ENCODE data around the gene AGAP3. TPM values are rescaled to one million over a fixed set of nuclear protein-coding genes. Genes with fewer than 3 reads are reported as not detected.

The AGAP3 gene
- total RNA-seq, 1 experiment from 2014 or later: 103 TPM

DNA sequence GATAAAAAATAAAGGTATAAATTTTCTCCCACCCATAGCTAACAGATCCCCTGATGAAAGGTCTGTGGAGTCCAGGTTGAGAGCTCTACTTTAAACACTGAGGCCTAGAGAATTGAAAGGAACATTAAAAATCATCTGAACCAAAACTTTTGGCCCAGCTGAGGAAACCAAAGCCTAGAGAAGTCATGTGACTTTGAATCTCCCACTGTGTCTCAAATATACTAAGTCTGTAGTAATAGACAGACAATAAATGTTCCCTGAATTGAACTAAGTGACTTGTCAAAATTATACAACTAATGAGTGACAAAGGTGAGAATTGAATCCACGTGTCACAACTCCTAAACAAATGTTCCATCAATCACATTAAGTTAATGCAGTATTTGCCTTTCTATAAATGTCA is 75.5 kb downstream of the AGAP3 start:
- Histone ChIP-seq H3K4me3 (ENCODE audit: low read depth in 2 of 2, low read length in 2 of 2) (no peak overlapping the region), H3K27ac (ENCODE audit: low read length) (no peak overlapping the region), H3K9me3 (ENCODE audit: control insufficient read depth, insufficient read depth, low read depth, low read length) (no peaks in the 10 kb centered on the region), H3K27me3 (ENCODE audit: control insufficient read depth, insufficient read depth, low read length) (peaks cover 24% of the 10 kb centered on the region), H3K36me3 (ENCODE audit: control insufficient read depth, insufficient read depth, low read length) (no peaks in the 10 kb centered on the region), H3K4me1 (ENCODE audit: control insufficient read depth, insufficient read depth, low read length) (0 out of 2 replicates have a peak, but pooled peaks cover 2% of the 10 kb centered on the region)
- ATAC-seq (no peak), DNase-seq (ENCODE audit: low read depth, low spot score) (no peak)
- ChIA-PET POLR2A (no interaction called here), CTCF (no interaction called here)
- TF ChIP-seq SIN3A (IDR thresholded peaks at IDR 0.05; ENCODE audit: borderline replicate concordance, insufficient read depth, low read depth, low read length): no peak
- in situ Hi-C loops (cut with HindIII; ENCODE audit: low pct_unique_long_range_greater_than_20kb, low sequenced_read_pairs): no loop called here
- intact Hi-C loops (cut with micrococcal nuclease; ENCODE audit: unreplicated experiment): no loop called here
- BruUV-seq (replicated peaks): no TSS peak

DNA sequence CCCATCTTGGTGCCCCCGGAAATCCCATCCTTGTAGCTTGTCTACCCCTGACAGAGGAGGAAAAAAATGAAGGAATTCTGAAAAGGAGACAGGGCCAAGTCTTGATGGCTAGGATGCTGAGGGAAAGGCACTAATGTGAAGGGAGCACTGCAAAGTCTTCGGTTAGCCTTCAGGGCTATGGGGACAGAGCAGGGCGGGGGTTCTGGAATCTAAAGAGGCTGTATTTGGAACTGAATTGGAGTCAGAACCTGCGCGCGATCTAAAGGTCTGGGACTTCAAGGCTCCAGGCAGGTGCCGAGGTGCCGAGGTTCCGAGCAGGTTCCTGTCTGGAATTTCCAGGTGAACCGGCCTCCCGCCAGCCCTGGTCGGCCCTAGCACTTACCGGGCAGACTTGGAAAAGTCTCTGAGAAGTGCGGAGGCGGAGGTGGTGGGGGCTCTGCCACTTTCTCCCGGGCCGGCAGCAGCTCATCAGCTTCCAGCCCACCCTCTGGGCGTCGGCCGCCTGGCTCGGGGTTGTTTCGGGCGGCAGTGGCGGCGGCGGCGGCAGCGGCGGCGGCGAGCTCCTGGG is 80.4 kb downstream of the AGAP3 start:
- BruUV-seq (replicated peaks): no TSS peak
- DNase-seq (ENCODE audit: low read depth, low spot score) (no peak), ATAC-seq (no peak; the same call in 1 of the 2 replicates)
- POLR2A ChIA-PET: no interaction called here
- no peak for TF ChIP-seq CTCF (IDR thresholded peaks at IDR 0.05)
- TF ChIP-seq TCF7L2 (IDR thresholded peaks at IDR 0.05; ENCODE audit: low read depth, low read length): no peak
- TF ChIP-seq REST (IDR thresholded peaks at IDR 0.05; ENCODE audit: insufficient read depth in 1 of 2, low read depth in 2 of 2, low read length in 1 of 2): no peak
- no peak for TF ChIP-seq SIN3A (IDR thresholded peaks at IDR 0.05; ENCODE audit: borderline replicate concordance, insufficient read depth, low read depth, low read length)
- no peak for TF ChIP-seq POLR2AphosphoS5 (IDR thresholded peaks at IDR 0.05; ENCODE audit: low read depth, low read length)
- H3K27ac ChIP-seq (ENCODE audit: low read length): no peak overlapping the region
- peaks cover 37% of the 10 kb centered on the region for H3K27me3 ChIP-seq (ENCODE audit: control insufficient read depth, insufficient read depth, low read length)
- H3K4me3 ChIP-seq (ENCODE audit: low read depth in 2 of 2, low read length in 2 of 2): peak overlapping the region; percentile 19 to 37; a peak in 3 of 4 replicates
- in situ Hi-C loops (cut with HindIII; ENCODE audit: low pct_unique_long_range_greater_than_20kb, low sequenced_read_pairs): loop anchor here (5.0 kb wide), 1 partner anchor 41 kb away; no protein-coding TSS in a partner anchor
- intact Hi-C loops (cut with micrococcal nuclease; ENCODE audit: unreplicated experiment): no loop called here
- 0 out of 2 replicates have a peak, but pooled peaks cover 4% of the 10 kb centered on the region for H3K4me1 ChIP-seq (ENCODE audit: control insufficient read depth, insufficient read depth, low read length)
- CTCF ChIA-PET: interaction anchor here (1.7 kb wide), 1 partner anchor 9 kb away, joined by 4 read pairs; no protein-coding TSS in a partner anchor
- H3K36me3 ChIP-seq (ENCODE audit: control insufficient read depth, insufficient read depth, low read length): no peaks in the 10 kb centered on the region
- H3K9me3 ChIP-seq (ENCODE audit: control insufficient read depth, insufficient read depth, low read depth, low read length): no peaks in the 10 kb centered on the region

All from Panc1 (cell line).